HG03521 (cell line): ENCODE measurements around the gene PLCH1.
"Not testable (repeated sequence)": the region's sequence is repeated elsewhere in the genome, so short reads cannot be mapped to it uniquely, and the experiment has no call there.

Source experiments
- ATAC-seq: cut with Tn5 transposase; IDR thresholded peaks from one replicate; pipeline ENCODE4 v1.9.1; 2021; ENCODE audit warnings: mild to moderate bottlenecking, moderate library complexity; ENCODE audit not compliant: unreplicated experiment

The PLCH1 gene

GRCh38 chr3:155426524-155427230 lies 318.2 kb downstream of the PLCH1 start:
- no peak for ATAC-seq

GRCh38 chr3:155425396-155425795 lies 319.5 kb downstream of the PLCH1 start:
- no peak for ATAC-seq

GRCh38 chr3:155424323-155424710 lies 320.6 kb downstream of the PLCH1 start:
- no peak for ATAC-seq

GRCh38 chr3:155423526-155424322 lies 321.1 kb downstream of the PLCH1 start:
- ATAC-seq = no peak

- no peak for ATAC-seq
Measured at GRCh38 chr3:155420881-155421486, 323.9 kb downstream of the PLCH1 start.

GRCh38 chr3:155420406-155420805 lies 324.5 kb downstream of the PLCH1 start:
- no peak for ATAC-seq

- ATAC-seq = no peak
Measured at GRCh38 chr3:155418407-155418806, 326.5 kb downstream of the PLCH1 start.

- ATAC-seq = no peak
Measured at GRCh38 chr3:155417119-155417517, 327.8 kb downstream of the PLCH1 start.

- no peak for ATAC-seq
Measured at GRCh38 chr3:155416500-155417118, 328.3 kb downstream of the PLCH1 start.

- ATAC-seq = no peak
Measured at GRCh38 chr3:155412904-155413303, 332.0 kb downstream of the PLCH1 start.

- ATAC-seq = no peak
Measured at GRCh38 chr3:155411500-155412223, 333.2 kb downstream of the PLCH1 start.

- no peak for ATAC-seq
Measured at GRCh38 chr3:155409336-155409735, 335.5 kb downstream of the PLCH1 start.

- ATAC-seq = no peak
Measured at GRCh38 chr3:155407971-155408370, 336.9 kb downstream of the PLCH1 start.

GRCh38 chr3:155407331-155407730 lies 337.5 kb downstream of the PLCH1 start:
- ATAC-seq = no peak

- no peak for ATAC-seq
Measured at GRCh38 chr3:155404486-155404885, 340.4 kb downstream of the PLCH1 start.

- no peak for ATAC-seq
Measured at GRCh38 chr3:155402656-155403055, 342.2 kb downstream of the PLCH1 start.

GRCh38 chr3:155398046-155398445 lies 346.8 kb downstream of the PLCH1 start:
- no peak for ATAC-seq

- not testable (repeated sequence) for ATAC-seq
Measured at GRCh38 chr3:155394896-155395295, 350.0 kb downstream of the PLCH1 start.

- no peak for ATAC-seq
Measured at GRCh38 chr3:155394240-155394639, 350.6 kb downstream of the PLCH1 start.

- ATAC-seq = no peak
Measured at GRCh38 chr3:155393316-155393715, 351.6 kb downstream of the PLCH1 start.

- no peak for ATAC-seq
Measured at GRCh38 chr3:155392138-155392537, 352.7 kb downstream of the PLCH1 start.
